Right lobe of liver (tissue), 6 donors: ENCODE measurements around the gene PPFIA3. TPM values are rescaled to one million over a fixed set of nuclear protein-coding genes. Genes with fewer than 3 reads are reported as not detected.

Experiments used
- ATAC-seq, 4 donors: fragments of 200-7000 bp; cut with Tn5 transposase; one replicate each; pipeline ENCODE4 v1.9.1; 2020; ENCODE audit warnings: mild to moderate bottlenecking in 4 of 4, moderate library complexity in 4 of 4
- DNase-seq, 3 donors: peaks; one replicate each; pipeline ENCODE4 v3.0.0-alpha.2; 2020
- H3K27ac ChIP-seq, 3 donors: fragments of 200-600 bp; one replicate each; pipeline ENCODE4 v1.8.0; 2022
- H3K27me3 ChIP-seq, 2 donors: fragments of 200-600 bp; one replicate each; pipeline ENCODE4 v1.8.0; 2022
- H3K36me3 ChIP-seq, 4 donors: fragments of 200-600 bp; sonication (generic) in 1 of 4; one replicate each; pipeline versions ENCODE4 v1.5.1 to v1.8.0; 2017 to 2022; ENCODE audit warnings: control low read depth in 1 of 4
- H3K4me1 ChIP-seq, 4 donors: fragments of 200-600 bp; sonication (generic) in 1 of 4; one replicate each; pipeline versions ENCODE4 v1.5.1 to v1.8.0; 2017 to 2022; ENCODE audit warnings: control low read depth in 1 of 4
- H3K4me3 ChIP-seq, 3 donors: fragments of 200-600 bp; one replicate each; pipeline ENCODE4 v1.8.0; 2022
- H3K9me3 ChIP-seq, 4 donors: fragments of 200-600 bp; sonication (generic) in 1 of 4; one replicate each; pipeline versions ENCODE4 v1.5.1 to v1.8.0; 2017 to 2022; ENCODE audit warnings: control low read depth in 1 of 4
- CTCF ChIP-seq, 4 donors: fragments of 200-600 bp in 3 of 4; fragments of 450-650 bp in 1 of 4; IDR thresholded peaks; one replicate each; pipeline versions ENCODE4 v1.5.1 to v1.8.0; 2016 to 2022; ENCODE audit warnings: antibody characterized with exemption in 4 of 4, mild to moderate bottlenecking in 2 of 4
- POLR2A ChIP-seq: fragments of 450-650 bp; IDR thresholded peaks from one replicate; pipeline ENCODE4 v1.6.1; 2017; ENCODE audit warnings: antibody characterized with exemption, mild to moderate bottlenecking
- WGBS: methylation state at CpG from one replicate; pipeline ENCODE4 v1.1.6; 2018; ENCODE audit warnings: low coverage, low lambda C conversion rate; ENCODE audit not compliant: insufficient coverage; ENCODE audit errors: missing lambda C conversion rate; 5-methylcytosine and 5-hydroxymethylcytosine counted together
- intact Hi-C, 2 donors: fragments of 100-400 bp; cut with DNase I; formaldehyde crosslinking; loops; one replicate each; pipeline versions ENCODE4 v1.11.2 to v1.14.1; 2022
- long read RNA-seq: library from polyadenylated mRNA; unstranded; transcript quantifications from one replicate; pipeline ENCODE4 v2.0.0, GENCODE V29; 2019
- total RNA-seq, 6 experiments: library from RNA; depleted of rRNA in 2 of 6; stranded (reverse); fragments of >200 nt in 2 of 6; fragmentation: NEBNext Ultra II Directional in 3 of 6; extraction: Animal tissue kit (Norgen Biotek cat#: 25700) in 3 of 6; gene quantifications; one replicate each; pipeline versions ENCODE4 v1.1.0 to v1.2.4, GENCODE V29; 2016 to 2023
- donor health status: DM: no; HTN: yes; CAD: no.
- donor health status: DM: no; HTN: no; CAD: no.
- donor health status: DM: no; HTN: no; CAD: no.
- donor health status: DM: no; HTN: yes; CAD: no.
- donor health status: DM: no; HTN: yes; CAD: no.

Gene PPFIA3
- 1 to 10 TPM; 1.8 to 6.6 (median 3.1) TPM for total RNA-seq
- long read RNA-seq: 0 reads

GRCh38 chr19:49119411-49120324 lies at the start of gene PPFIA3:
Gene PPFIA3, plus strand, starts transcription at chr19:49119544. Its CDS starts 8,330 bp downstream, at chr19:49127874.
- ATAC-seq: peak; percentile 45 to 59 (median 56)
- peak; percentile 77 to 80 (median 78) for DNase-seq
- H3K9me3 ChIP-seq: no peaks in the 10 kb centered on the region
- H3K27ac ChIP-seq: peak within 1 kb of the TSS; percentile 90 to 96 (median 91)
- H3K27me3 ChIP-seq: no peaks in the 10 kb centered on the region
- H3K36me3 ChIP-seq: no peaks in the 10 kb centered on the region
- WGBS: 1% methylated on average over 14 of the region's 90 CpGs
- H3K4me1 ChIP-seq: peaks cover 0 to 19% (median 8%) of the 10 kb centered on the region in 4 donors
- intact Hi-C loops: no loop called here
- TF ChIP-seq POLR2A: no peak
- TF ChIP-seq CTCF (IDR thresholded peaks at IDR 0.05): no peak
- peak within 1 kb of the TSS; percentile 51 to 59 (median 56) for H3K4me3 ChIP-seq

- Histone ChIP-seq H3K9me3 (no peaks in the 10 kb centered on the region), H3K27me3 (peaks cover 0 to 9% of the 10 kb centered on the region in 2 donors), H3K36me3 (no peaks in the 10 kb centered on the region), H3K27ac (no peak overlapping the region), H3K4me3 (no peak overlapping the region), H3K4me1 (peaks cover 0 to 3% (median 0%) of the 10 kb centered on the region in 4 donors)
- TF ChIP-seq POLR2A (no peak), CTCF (IDR thresholded peaks at IDR 0.05) (no peak)
- WGBS: 86% methylated on average over 11 of the region's 21 CpGs
- no peak for DNase-seq
- intact Hi-C loops: no loop called here
- ATAC-seq: no peak
These were observed 48.9 kb upstream of the PPFIA3 start for GRCh38 chr19:49070416-49070815.

GRCh38 chr19:49071860-49072547 lies 47.3 kb upstream of the PPFIA3 start:
- no peak for DNase-seq

More at GRCh38 chr19:49071860-49072547, 47.3 kb upstream of the PPFIA3 start:
- H3K4me1 ChIP-seq: peaks cover 0 to 3% (median 0%) of the 10 kb centered on the region in 4 donors
- H3K36me3 ChIP-seq: no peaks in the 10 kb centered on the region
- no peaks in the 10 kb centered on the region for H3K9me3 ChIP-seq
- H3K4me3 ChIP-seq: no peak overlapping the region
- 5% methylated on average over 23 of the region's 93 CpGs for WGBS
- H3K27me3 ChIP-seq: peaks cover 0 to 9% of the 10 kb centered on the region in 2 donors
- ATAC-seq: no peak
- intact Hi-C loops: no loop called here
- TF ChIP-seq CTCF (IDR thresholded peaks at IDR 0.05): no peak
- no peak for TF ChIP-seq POLR2A
- no peak overlapping the region for H3K27ac ChIP-seq
